ENCODE data around the gene CTSD. TPM values are rescaled to one million over a fixed set of nuclear protein-coding genes. Genes with fewer than 3 reads are reported as not detected.

CTSD gene
- total RNA-seq, 2 experiments from 2014 or later: 52.0 to 58.7 TPM

DNA sequence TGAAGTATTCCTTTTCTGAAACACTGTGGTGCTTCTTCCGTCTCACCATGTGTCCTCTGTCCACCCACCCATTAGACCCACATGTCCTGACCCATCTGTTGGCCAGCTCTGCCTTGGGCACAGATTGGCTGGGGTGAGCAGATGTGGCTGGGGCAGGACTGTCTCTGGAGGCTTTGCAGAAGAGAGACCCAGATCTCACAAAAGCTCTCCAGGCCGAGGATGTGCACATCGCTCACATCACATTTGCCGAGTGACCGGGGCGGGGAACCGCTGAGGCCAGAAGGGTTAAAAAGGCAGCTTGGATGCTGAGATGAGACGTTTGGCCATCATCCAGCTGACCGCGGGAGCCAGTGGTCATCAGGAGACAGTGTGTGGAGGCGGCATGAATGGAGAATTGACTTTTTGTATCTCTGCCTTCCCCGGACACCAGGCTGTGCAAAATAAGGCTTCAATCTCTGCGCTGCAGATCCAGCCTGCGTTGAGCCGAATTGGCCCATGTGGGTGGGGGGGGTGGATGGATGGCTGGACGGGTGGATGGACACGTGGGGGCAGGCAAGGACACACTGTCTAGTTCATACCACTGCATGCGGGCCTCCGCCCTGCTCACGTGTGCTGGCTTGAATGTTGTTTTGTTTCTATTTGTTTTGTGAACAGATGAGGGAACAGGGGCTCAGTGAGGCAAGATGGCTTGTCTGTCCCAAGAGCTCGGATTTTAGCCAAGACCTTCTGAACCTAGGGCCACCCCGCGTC is 19.4 kb downstream of the CTSD start:
- ChIA-PET CTCF (no interaction called here), POLR2A (no interaction called here)
- DNase-seq: peak; percentile 4
- Mint-ChIP-seq H3K4me3 (no peak overlapping the region), H3K27me3 (peaks cover 2% of the 10 kb centered on the region), H3K27ac (no peak overlapping the region), H3K36me3 (no peaks in the 10 kb centered on the region), H3K9me3 (peaks cover 8% of the 10 kb centered on the region), H3K4me1 (ENCODE audit: low read depth) (no peaks in the 10 kb centered on the region)
- intact Hi-C loops (cut with micrococcal nuclease): no loop called here

GRCh38 chr11:1743585-1744136 is 20.1 kb downstream of the CTSD start:
- H3K27me3 Mint-ChIP-seq: peaks cover 4% of the 10 kb centered on the region
- intact Hi-C loops (cut with micrococcal nuclease): no loop called here
- no peaks in the 10 kb centered on the region for H3K4me1 Mint-ChIP-seq (ENCODE audit: low read depth)
- no peak overlapping the region for H3K27ac Mint-ChIP-seq
- no peak for DNase-seq
- H3K36me3 Mint-ChIP-seq: no peaks in the 10 kb centered on the region
- POLR2A ChIA-PET: no interaction called here
- peaks cover 8% of the 10 kb centered on the region for H3K9me3 Mint-ChIP-seq
- CTCF ChIA-PET: no interaction called here
- H3K4me3 Mint-ChIP-seq: no peak overlapping the region

DNA sequence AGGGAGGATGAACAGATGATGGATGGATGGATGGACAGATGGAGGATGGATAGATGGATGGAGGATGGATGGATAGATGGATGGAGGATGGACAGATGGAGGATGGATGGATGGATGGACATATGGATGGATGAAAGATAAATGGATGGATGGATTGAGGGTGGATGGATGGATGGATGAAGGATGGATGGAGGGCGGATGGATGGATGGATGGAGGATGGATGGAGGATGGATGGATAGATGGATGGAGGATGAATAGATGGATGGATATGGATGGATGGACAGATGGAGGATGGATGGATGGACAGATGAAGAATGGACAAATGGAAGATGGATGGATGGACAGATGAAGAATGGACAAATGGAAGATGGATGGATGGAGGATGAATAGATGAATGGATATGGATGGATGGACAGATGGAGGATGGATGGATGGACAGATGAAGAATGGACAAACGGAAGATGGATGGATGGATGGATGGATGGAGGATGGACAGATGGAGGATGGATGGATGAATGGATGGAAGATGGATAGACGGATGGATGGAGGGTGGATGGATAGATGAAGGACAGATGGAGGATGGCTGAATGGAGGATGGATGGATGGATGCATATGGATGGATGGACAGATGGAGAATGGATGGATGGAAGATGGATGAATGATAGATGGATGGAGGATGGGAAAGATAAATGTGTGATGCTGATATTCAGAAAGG is 20.7 kb downstream of the CTSD start:
- intact Hi-C loops (cut with micrococcal nuclease): no loop called here
- H3K4me1 Mint-ChIP-seq (ENCODE audit: low read depth): no peaks in the 10 kb centered on the region
- ChIA-PET POLR2A (no interaction called here), CTCF (interaction anchor here (1.2 kb wide), 1 partner anchor 49 kb away, joined by 3 read pairs; no protein-coding TSS in a partner anchor)
- H3K27me3 Mint-ChIP-seq: peaks cover 3% of the 10 kb centered on the region
- H3K36me3 Mint-ChIP-seq: no peaks in the 10 kb centered on the region
- peaks cover 8% of the 10 kb centered on the region for H3K9me3 Mint-ChIP-seq
- H3K4me3 Mint-ChIP-seq: no peak overlapping the region
- no peak overlapping the region for H3K27ac Mint-ChIP-seq
- no peak for DNase-seq

GRCh38 chr11:1742371-1742770 is 21.4 kb downstream of the CTSD start:
- Mint-ChIP-seq H3K4me1 (ENCODE audit: low read depth) (no peaks in the 10 kb centered on the region), H3K27me3 (peaks cover 3% of the 10 kb centered on the region), H3K27ac (no peak overlapping the region), H3K36me3 (no peaks in the 10 kb centered on the region), H3K4me3 (no peak overlapping the region), H3K9me3 (peaks cover 9% of the 10 kb centered on the region)
- ChIA-PET POLR2A (no interaction called here), CTCF (interaction anchor here (1.2 kb wide), 1 partner anchor 48 kb away, joined by 3 read pairs; no protein-coding TSS in a partner anchor)
- intact Hi-C loops (cut with micrococcal nuclease): no loop called here
- DNase-seq: no peak

GRCh38 chr11:1741741-1742140 is 22.0 kb downstream of the CTSD start:
- intact Hi-C loops (cut with micrococcal nuclease): no loop called here
- no peak for DNase-seq
- Mint-ChIP-seq H3K27me3 (peaks cover 5% of the 10 kb centered on the region), H3K4me3 (no peak overlapping the region), H3K9me3 (peaks cover 14% of the 10 kb centered on the region), H3K4me1 (ENCODE audit: low read depth) (no peaks in the 10 kb centered on the region), H3K27ac (no peak overlapping the region), H3K36me3 (no peaks in the 10 kb centered on the region)
- ChIA-PET CTCF (interaction anchor here (1.2 kb wide), 1 partner anchor 48 kb away, joined by 3 read pairs; no protein-coding TSS in a partner anchor), POLR2A (no interaction called here)

DNA sequence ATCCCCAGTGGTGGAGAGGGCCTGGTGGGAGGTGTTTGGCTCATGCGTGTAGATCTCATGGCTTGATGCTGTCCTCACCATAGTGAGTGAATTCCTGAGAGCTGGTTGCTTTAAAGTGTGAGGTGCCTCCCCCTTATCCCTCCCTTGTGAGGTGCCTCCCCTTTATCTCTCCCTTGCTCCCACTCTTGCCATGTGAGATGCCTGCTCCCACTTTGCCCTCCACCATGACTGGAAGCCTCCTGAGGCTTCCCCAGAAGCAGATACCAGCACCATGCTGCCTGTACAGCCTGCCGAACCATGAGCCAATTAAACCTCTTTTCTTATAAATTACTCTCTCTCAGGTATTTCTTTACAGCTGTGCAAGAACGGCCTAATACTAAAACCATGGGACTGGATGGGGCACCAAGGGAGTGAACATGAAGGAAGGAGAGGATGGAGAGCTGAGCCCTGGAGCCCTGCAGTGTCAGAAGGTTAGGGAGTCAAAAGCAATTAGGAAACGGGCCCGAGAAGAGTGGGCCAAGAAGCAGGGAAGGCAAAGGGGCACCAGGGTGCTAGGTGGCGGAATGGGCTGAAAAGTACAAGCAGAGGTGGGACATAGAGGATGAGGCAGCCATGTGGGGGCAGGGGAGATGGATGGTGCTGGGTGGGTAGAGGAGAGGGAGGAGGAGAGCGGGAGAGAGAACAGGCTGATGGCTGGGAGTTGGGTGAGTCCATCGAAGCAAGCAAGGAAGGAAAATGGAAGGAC is 22.8 kb downstream of the CTSD start:
- no peak overlapping the region for H3K27ac Mint-ChIP-seq
- intact Hi-C loops (cut with micrococcal nuclease): no loop called here
- POLR2A ChIA-PET: no interaction called here

DNA sequence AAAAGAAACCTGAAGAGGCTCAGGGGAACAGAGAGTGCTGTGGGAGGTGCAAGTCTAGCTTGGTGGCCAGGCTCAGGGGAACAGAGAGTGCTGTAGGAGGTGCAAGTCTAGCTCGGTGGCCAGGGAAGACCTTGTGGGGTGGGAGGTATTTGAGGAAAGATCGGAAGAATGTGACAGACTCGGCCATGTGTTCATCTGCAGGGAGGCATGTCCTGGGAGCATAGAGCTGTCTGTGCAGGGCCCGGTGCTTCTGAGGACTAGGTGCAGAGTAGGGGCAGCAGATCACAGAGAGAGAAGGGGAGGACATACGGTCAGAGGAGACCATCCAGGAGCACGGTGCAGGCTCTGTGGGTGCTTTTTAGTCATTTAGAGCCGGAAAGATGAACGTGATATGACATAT is 24.2 kb downstream of the CTSD start:
- H3K36me3 Mint-ChIP-seq: no peaks in the 10 kb centered on the region
- H3K4me1 Mint-ChIP-seq (ENCODE audit: low read depth): no peaks in the 10 kb centered on the region
- intact Hi-C loops (cut with micrococcal nuclease): no loop called here
- no peak for DNase-seq
- H3K27ac Mint-ChIP-seq: no peak overlapping the region
- H3K27me3 Mint-ChIP-seq: peaks cover 14% of the 10 kb centered on the region
- H3K9me3 Mint-ChIP-seq: peaks cover 18% of the 10 kb centered on the region
- H3K4me3 Mint-ChIP-seq: no peak overlapping the region
- POLR2A ChIA-PET: no interaction called here
- CTCF ChIA-PET: no interaction called here

More for the DNA sequence above, 22.8 kb downstream of the CTSD start:
- Mint-ChIP-seq H3K27me3 (peaks cover 12% of the 10 kb centered on the region), H3K36me3 (no peaks in the 10 kb centered on the region), H3K4me1 (ENCODE audit: low read depth) (no peaks in the 10 kb centered on the region), H3K9me3 (peaks cover 18% of the 10 kb centered on the region), H3K4me3 (no peak overlapping the region)
- CTCF ChIA-PET: no interaction called here
- no peak for DNase-seq

- H3K27me3 Mint-ChIP-seq: peaks cover 20% of the 10 kb centered on the region
- H3K9me3 Mint-ChIP-seq: peaks cover 18% of the 10 kb centered on the region
- H3K36me3 Mint-ChIP-seq: no peaks in the 10 kb centered on the region
- no peak for DNase-seq
- ChIA-PET POLR2A (no interaction called here), CTCF (no interaction called here)
- H3K27ac Mint-ChIP-seq: no peak overlapping the region
- peaks cover 4% of the 10 kb centered on the region for H3K4me1 Mint-ChIP-seq (ENCODE audit: low read depth)
- no peak overlapping the region for H3K4me3 Mint-ChIP-seq
- intact Hi-C loops (cut with micrococcal nuclease): no loop called here
These were observed 25.3 kb downstream of the CTSD start for GRCh38 chr11:1738380-1738779.

DNA sequence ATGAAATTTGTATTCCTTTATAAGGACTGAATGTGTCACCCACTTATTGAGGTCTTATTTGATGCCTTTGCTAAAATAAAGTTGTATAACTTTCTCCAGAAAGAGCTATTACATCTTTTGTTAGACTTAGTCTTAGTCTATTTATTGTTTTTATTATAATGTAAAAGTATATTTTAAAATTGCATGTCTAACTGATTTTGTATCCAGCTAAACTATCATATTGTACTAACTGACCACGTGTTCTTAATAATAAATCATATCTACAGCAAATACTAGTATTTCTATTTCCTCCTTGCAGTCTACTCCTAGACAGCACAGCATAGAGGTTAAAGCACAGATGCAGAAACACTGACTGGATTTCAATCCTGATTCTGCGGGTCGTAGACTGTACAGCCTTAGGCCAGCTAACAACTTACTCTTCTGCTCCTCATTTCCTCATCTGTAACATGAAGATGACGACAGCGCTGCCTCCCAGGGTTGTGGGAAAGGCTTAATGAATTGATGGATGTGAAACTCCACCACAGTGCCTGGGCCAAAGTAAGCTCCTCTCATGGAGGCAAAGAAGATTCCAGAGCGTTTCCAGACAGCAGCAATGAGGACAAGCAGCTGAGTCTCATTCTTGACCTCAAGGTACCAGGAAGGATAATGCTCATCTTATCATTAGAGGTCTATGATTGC is 26.5 kb downstream of the CTSD start:
- no peaks in the 10 kb centered on the region for H3K36me3 Mint-ChIP-seq
- DNase-seq: no peak
- no peak overlapping the region for H3K4me3 Mint-ChIP-seq
- ChIA-PET POLR2A (no interaction called here), CTCF (interaction anchor here (1.5 kb wide), 1 partner anchor 43 kb away, joined by 10 read pairs; no protein-coding TSS in a partner anchor)
- no peak overlapping the region for H3K27ac Mint-ChIP-seq
- intact Hi-C loops (cut with micrococcal nuclease): no loop called here
- H3K4me1 Mint-ChIP-seq (ENCODE audit: low read depth): peaks cover 4% of the 10 kb centered on the region
- H3K27me3 Mint-ChIP-seq: peaks cover 21% of the 10 kb centered on the region
- peaks cover 18% of the 10 kb centered on the region for H3K9me3 Mint-ChIP-seq

- peaks cover 4% of the 10 kb centered on the region for H3K4me1 Mint-ChIP-seq (ENCODE audit: low read depth)
- POLR2A ChIA-PET: no interaction called here
- peaks cover 19% of the 10 kb centered on the region for H3K9me3 Mint-ChIP-seq
- no peaks in the 10 kb centered on the region for H3K36me3 Mint-ChIP-seq
- no peak overlapping the region for H3K27ac Mint-ChIP-seq
- no peak overlapping the region for H3K4me3 Mint-ChIP-seq
- H3K27me3 Mint-ChIP-seq: peaks cover 26% of the 10 kb centered on the region
- intact Hi-C loops (cut with micrococcal nuclease): no loop called here
- no peak for DNase-seq
- CTCF ChIA-PET: interaction anchor here (1.5 kb wide), 1 partner anchor 43 kb away, joined by 10 read pairs; no protein-coding TSS in a partner anchor
These were observed 27.2 kb downstream of the CTSD start for GRCh38 chr11:1736447-1736992.

DNA sequence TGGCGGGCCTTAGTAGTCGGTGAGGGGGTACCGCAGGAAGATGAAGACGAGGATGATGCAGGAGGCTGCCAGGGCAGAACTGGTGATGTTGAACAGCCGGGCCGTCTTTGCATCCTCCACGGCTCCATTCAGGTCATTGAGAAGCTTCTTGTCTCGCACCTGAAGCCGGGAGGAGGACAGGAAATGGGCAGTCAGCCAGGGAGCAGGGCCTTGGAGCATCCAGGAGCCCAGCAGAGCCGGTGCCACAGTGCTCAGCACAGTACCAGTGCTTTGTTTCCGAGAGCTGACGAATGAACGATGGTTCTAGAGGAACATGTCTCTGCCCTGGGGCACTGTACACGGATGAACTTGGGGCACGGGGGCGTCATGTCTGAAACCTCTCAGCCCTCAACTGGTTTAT is 28.5 kb downstream of the CTSD start:
- Mint-ChIP-seq H3K27me3 (peaks cover 37% of the 10 kb centered on the region), H3K4me3 (no peak overlapping the region), H3K9me3 (peaks cover 23% of the 10 kb centered on the region), H3K4me1 (ENCODE audit: low read depth) (peaks cover 4% of the 10 kb centered on the region), H3K27ac (no peak overlapping the region), H3K36me3 (no peaks in the 10 kb centered on the region)
- intact Hi-C loops (cut with micrococcal nuclease): no loop called here
- DNase-seq: no peak
- POLR2A ChIA-PET: no interaction called here
- CTCF ChIA-PET: no interaction called here

All from activated CD4-positive, alpha-beta memory T cell treated with anti-CD3 and anti-CD28 coated beads for 36 hours (primary cell).